ENCODE measurements around the gene PAGE2. TPM values are rescaled to one million over a fixed set of nuclear protein-coding genes. Genes with fewer than 3 reads are reported as not detected.
"Not testable (repeated sequence)": the region's sequence is repeated elsewhere in the genome, so short reads cannot be mapped to it uniquely, and the experiment has no call there.

The PAGE2 gene, protein sequence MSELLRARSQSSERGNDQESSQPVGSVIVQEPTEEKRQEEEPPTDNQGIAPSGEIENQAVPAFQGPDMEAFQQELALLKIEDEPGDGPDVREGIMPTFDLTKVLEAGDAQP
- total RNA-seq (2014; rRNA removed; shearing (Covaris generic); ENCODE audit: low replicate concordance), result not detected in 2 replicates

DNA sequence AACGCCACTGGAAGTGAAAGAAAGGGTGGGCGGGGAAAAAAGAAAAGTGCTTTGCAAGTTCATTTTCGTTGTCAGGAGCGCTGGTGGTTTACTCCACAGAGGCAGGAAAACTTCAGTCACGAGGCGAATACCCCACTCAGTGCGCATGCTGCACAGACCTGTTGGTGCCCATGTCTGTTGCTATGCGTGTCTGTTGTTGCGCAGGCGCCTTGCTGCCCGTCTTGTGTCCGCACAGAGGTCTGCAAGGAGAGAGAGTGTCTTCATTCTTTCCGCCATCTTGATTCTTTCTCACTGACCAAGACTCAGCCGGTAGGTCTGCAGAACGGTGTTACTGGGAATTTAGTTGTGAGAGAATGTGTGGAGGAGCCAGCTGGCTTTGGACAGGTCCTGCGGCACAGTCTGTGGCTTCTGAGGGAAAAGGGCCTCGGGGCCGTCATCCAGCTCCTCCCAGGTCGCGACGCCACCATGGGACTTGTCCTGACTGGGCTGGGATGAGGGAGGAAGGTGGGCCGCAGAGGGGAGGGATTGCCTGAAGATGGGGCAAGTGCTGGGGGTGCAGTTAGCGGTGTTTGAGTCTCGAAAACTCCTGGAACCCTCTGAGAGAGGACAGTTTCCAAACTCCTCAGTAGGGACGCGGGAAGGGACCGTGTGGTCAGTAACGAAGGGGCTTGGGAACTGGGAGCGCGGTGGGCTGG is at the start of gene PAGE2:
PAGE2 (plus strand) TSS at position 224 of the 695 bp plus-strand sequence. CDS start 1,003 bp downstream, outside the sequence.
- no peak for DNase-seq (ENCODE audit: low read depth)
- in situ Hi-C loops (cut with HindIII; ENCODE audit: low pct_unique_long_range_greater_than_20kb, low sequenced_read_pairs), result no loop called here

DNA sequence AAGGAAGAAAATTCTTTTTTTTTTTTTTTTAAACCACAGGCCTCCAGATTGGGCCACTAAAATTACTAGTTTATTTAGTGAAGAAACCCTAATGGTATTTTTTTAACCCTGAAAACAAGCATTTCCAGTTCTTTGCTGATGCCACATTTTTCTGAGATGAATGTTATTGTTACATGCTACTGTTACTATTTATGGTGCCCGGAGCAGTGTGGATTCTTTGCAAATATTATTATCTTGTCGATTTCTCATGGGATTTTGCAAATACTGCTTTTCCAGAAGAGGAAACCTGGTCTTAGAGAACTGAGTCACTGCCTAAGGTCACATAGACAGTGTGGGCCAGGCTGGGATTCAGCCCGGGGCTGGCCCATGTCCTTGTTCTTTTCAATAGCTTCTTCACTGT is 49.3 kb upstream of the PAGE2 start:
- no peak for DNase-seq (ENCODE audit: low read depth)
- in situ Hi-C loops (cut with HindIII; ENCODE audit: low pct_unique_long_range_greater_than_20kb, low sequenced_read_pairs), result no loop called here

DNA sequence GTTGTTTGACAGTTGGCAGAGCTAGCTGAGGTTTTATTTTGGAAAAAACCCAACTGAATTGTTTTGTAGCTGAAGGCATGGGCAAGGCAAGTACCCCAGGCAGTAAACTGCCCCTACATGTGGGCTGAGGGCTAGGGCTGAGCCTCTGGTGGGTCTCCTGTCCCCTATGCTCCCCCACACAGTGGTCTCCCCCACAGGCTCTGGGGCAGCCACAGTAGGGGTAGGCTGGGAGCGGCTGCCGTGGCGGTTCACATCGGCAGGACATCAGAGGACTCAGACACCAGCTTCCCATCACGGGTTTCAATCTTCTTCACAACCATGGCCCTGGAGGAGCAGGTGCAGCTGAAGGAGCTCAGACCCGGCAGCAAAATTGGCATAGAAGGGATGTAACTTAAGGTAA is 47.3 kb upstream of the PAGE2 start:
- in situ Hi-C loops (cut with HindIII; ENCODE audit: low pct_unique_long_range_greater_than_20kb, low sequenced_read_pairs), result no loop called here
- no peak for DNase-seq (ENCODE audit: low read depth)

DNA sequence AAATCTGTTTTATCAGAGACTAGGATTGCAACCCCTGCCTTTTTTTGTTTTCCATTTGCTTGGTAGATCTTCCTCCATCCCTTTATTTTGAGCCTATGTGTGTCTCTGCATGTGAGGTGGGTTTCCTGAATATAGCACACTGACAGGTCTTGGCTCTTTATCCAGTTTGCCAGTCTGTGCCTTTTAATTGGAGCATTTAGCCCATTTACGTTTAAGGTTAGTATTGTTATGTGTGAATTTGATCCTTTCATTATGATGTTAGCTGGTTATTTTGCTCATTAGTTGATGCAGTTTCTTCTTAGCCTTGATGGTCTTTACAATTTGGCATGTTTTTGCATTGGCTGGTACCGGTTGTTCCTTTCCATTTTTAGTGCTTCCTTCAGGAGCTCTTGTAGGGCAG is 38.2 kb upstream of the PAGE2 start:
- in situ Hi-C loops (cut with HindIII; ENCODE audit: low pct_unique_long_range_greater_than_20kb, low sequenced_read_pairs); DNase-seq (ENCODE audit: low read depth): not testable (repeated sequence)

DNA sequence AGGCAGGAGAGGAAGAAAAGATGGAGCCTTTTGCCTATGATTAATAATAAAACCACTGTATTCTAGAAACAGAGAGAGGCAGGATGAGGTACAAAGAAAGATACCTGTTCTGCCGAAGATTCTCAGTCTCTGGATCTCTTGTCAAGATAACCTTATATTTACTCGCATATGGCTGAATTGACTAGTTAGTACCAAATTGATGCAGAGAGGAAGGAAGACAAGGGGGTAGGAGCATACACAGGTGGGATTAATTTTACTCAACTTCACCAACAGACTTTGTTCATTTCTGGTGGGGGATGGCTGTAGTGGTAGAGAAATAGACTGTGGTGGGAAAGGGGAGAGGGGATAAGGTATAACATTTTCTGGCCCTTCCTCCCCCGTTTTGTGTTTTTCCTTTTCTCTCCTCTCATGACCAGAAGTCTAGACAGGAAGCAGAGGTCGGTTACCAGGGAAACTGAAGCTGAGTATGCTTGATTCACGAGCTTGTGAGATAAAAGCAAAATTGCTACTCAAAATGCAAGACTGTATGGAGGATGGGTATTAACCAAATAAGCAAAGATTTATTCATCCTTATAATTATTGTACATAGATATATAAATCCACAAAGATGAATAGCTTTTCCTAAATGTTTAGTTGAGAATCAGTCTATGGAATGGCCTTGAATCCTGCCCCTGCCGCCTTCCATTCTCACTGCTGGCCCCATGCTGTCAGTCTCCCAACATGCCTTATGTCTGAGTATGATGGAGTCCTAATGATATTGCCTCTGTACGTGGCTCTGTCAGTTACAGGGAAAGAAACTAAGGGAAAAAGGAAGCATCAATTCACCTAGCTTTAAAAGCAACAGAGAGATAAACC is 31.8 kb upstream of the PAGE2 start:
- no peak for DNase-seq (ENCODE audit: low read depth)
- in situ Hi-C loops (cut with HindIII; ENCODE audit: low pct_unique_long_range_greater_than_20kb, low sequenced_read_pairs), result no loop called here

DNA sequence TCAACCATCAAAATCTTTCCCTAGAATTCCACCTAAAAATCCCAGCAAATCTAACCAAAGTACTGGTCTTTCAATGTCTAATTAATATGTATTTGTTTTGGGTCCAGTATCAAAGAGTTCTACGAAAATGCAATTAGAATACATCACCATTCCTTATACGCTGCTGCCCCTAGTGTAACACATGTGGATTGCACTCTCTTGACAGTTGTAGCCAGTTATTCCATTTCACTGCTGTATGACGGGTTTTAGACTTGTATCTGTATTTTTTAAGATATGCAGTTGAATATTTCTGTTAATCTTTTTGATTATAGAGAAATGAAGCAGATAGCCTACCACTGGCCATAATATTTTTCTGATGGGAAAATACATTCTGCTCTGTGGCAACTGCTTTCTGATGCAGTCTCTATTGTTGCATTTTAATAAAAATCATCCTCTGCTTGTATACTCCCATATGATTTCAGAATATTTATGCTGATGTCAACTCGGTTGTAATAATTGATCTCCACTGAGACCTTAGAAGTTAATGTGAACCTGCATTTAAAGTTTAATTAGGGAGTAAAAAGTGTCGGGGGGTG is 31.1 kb upstream of the PAGE2 start:
- in situ Hi-C loops (cut with HindIII; ENCODE audit: low pct_unique_long_range_greater_than_20kb, low sequenced_read_pairs), result no loop called here
- peak; percentile 7 for DNase-seq (ENCODE audit: low read depth)

DNA sequence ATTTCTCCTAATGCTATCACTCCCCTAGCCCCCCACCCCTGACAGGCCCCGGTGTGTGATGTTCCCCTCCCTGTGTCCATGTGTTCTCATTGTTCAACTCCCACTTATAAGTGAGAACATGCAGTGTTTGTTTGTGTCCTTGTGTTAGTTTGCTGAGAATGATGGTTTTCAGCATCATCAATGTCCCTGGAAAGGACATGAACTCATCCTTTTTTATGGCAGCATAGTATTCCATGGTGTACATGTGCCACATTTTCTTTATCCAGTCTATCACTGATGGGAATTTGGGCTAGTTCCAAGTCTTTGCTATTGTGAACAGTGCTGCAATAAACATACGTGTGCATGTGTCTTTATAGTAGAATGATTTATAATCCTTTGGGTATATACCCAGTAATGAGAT is 21.6 kb upstream of the PAGE2 start:
- in situ Hi-C loops (cut with HindIII; ENCODE audit: low pct_unique_long_range_greater_than_20kb, low sequenced_read_pairs); DNase-seq (ENCODE audit: low read depth): not testable (repeated sequence)

DNA sequence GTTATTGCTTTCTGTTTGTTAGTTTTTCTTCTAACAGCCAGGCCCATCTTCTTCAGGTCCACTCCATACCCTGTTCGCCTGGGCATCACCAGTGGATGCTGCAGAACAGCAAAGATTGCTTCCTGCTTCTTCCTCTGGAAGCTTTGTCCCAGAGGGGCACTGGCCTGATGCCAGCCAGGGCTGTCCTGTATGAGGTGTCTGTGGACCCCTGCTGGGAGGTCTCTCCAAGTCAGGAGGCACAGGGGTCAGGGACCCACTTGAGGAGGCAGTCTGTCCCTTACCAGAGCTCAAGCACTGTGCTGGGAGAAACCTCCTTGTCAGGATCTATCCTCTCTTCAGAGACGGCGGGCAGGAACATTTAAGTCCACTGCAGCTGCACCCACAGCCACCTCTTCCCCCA is 16.5 kb upstream of the PAGE2 start:
- in situ Hi-C loops (cut with HindIII; ENCODE audit: low pct_unique_long_range_greater_than_20kb, low sequenced_read_pairs), result no loop called here

DNA sequence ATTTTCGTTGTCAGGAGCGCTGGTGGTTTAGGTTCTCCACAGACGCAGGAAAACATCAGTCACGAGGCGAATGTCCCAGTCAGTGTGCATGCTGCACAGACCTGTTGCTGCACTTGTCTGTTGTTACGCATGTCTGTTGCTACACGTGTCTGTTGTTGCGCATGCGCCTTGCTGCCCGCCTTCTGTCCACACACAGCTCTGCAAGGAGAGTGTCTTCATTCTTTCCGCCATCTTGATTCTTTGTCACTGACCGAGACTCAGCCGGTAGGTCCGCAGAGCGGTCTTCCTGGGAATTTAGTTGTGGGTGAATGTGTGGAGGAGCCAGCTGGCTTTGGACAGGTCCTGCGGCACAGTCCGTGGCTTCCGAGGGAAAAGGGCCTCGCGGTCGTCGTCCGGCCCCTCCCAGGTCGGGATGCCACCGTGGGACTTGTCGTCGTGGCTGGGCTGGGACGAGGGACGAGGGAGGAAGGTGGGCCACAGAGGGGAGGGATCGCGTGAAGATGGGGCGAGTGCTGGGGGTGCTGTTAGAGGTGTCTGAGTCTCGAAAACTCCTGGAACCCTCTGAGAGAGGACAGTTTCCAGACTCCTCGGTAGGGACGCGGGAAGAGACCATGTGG is 13.9 kb upstream of the PAGE2 start, which contains the start of gene PAGE2B:
PAGE2B (plus strand) TSS at position 180 of the 617 bp plus-strand sequence. CDS start 1,012 bp downstream, outside the sequence.
- DNase-seq (ENCODE audit: low read depth), result no peak
- in situ Hi-C loops (cut with HindIII; ENCODE audit: low pct_unique_long_range_greater_than_20kb, low sequenced_read_pairs), result no loop called here

More for the DNA sequence above, 16.5 kb upstream of the PAGE2 start:
- no peak for DNase-seq (ENCODE audit: low read depth)

DNA sequence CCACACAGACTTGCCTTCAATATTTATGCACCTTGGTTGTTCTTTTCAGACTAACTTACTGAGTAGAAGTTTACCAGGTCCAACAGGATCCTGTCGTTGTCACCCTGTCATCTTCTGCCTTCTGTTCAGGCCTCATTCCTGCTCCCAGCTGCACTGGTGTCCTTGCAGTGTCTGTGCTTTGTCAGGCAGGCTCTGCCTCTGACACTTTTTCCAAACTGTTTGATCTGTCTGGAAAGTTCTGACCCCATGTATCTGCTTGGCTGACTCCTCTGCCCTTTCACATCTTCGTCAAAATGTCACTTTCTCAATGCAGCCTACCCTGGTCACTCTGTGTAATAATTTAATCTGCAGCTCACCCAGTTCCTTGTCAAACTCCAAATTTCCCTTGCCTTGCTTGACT is 9.9 kb downstream of the PAGE2 start:
- no peak for DNase-seq (ENCODE audit: low read depth)
- in situ Hi-C loops (cut with HindIII; ENCODE audit: low pct_unique_long_range_greater_than_20kb, low sequenced_read_pairs), result no loop called here

DNA sequence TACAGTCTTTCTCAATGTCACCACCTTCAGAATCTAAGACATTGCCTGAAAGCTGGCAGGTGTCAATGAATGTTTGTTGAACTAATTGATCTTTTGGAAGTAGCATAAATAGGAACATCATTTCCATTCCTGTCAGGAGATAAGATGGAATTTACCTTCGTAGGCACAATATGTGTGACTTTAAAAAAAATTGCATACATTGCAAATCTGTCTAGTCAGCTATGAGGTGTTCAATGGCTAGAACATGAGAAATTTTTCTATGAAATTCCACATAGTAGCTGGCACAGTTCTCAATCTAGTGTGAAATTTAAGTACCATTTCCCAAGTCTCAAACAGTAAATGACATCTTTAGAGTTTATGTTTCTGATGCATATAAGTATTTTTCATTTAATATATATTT is 10.3 kb downstream of the PAGE2 start:
- in situ Hi-C loops (cut with HindIII; ENCODE audit: low pct_unique_long_range_greater_than_20kb, low sequenced_read_pairs), result no loop called here
- DNase-seq (ENCODE audit: low read depth), result no peak

DNA sequence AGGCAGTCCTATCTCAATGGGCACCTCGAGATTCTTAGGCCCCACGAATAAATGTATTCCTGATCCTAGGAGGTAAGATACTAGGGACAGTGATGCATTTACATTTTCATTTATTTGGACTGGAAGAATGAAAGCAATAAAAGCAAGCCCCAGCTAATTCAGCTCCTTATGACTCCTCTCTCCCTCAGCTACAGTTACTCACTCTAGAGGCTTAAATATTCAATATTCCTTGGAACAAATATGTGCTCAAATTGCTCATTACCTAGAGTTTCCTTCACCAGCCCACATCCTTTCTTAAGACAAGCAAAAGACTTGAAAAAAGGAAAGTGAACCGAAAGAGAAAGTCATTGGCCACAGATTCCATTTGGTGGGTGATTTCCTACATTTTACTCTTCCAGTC is 13.9 kb downstream of the PAGE2 start:
- in situ Hi-C loops (cut with HindIII; ENCODE audit: low pct_unique_long_range_greater_than_20kb, low sequenced_read_pairs), result no loop called here
- no peak for DNase-seq (ENCODE audit: low read depth)

DNA sequence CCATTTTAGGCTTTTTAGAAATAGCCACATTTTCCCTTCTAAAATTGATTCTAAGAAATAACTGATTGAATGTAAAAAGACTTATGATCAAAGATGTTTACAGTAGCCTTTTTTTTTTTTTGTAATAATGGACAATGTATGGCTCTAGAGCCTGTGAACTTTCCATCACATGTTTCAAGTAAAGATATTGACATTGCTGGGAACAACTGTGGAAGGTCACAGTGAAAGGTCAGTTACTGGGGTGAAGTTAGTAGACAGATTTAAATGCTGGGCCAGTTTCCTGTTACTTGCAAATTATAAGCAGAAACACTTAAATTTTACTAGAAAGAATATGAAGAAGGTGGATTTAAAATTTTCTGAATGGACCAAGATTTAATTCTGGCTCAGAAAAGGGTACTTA is 18.4 kb downstream of the PAGE2 start:
- in situ Hi-C loops (cut with HindIII; ENCODE audit: low pct_unique_long_range_greater_than_20kb, low sequenced_read_pairs), result no loop called here

DNA sequence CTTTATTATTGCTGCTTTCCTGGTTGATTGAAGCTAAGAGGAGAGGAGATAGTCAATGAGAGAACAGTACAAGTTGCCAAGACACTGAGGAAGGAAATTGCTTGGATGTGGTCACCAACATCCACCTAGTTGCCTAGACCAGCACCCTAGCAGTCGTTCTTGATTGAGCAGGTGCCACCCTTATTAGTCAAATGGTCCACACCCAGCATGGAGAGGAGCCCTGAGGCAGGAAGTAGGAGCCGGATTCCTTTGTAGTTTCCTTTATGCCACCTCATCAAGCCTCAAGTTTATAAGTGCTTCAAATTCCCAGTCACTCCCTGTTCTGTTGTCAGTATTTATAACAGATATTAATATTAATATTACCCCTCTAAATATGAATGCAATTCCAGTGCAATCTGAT is 19.1 kb downstream of the PAGE2 start:
- in situ Hi-C loops (cut with HindIII; ENCODE audit: low pct_unique_long_range_greater_than_20kb, low sequenced_read_pairs), result no loop called here
- DNase-seq (ENCODE audit: low read depth), result no peak

More for the DNA sequence above, 18.4 kb downstream of the PAGE2 start:
- no peak for DNase-seq (ENCODE audit: low read depth)

DNA sequence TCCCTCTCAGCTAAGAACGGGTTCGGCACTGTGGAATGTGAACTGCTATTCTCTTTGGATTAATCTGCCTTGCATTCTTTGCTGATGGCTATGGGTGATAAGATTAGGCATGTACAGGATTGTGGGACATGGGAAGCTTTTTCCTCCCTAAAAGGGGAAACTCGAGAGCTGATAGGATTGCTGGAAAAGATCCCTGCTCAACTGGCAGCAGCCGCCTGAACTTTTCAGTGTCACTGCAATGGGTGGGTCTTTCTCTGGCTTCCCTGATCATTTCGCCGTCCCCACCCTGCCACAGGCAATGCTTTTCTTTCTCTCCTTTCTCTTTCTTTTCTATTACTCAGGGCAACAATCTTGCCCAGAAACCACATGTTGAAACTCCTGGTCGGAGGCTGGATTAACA is 20.5 kb downstream of the PAGE2 start:
- in situ Hi-C loops (cut with HindIII; ENCODE audit: low pct_unique_long_range_greater_than_20kb, low sequenced_read_pairs), result no loop called here

DNA sequence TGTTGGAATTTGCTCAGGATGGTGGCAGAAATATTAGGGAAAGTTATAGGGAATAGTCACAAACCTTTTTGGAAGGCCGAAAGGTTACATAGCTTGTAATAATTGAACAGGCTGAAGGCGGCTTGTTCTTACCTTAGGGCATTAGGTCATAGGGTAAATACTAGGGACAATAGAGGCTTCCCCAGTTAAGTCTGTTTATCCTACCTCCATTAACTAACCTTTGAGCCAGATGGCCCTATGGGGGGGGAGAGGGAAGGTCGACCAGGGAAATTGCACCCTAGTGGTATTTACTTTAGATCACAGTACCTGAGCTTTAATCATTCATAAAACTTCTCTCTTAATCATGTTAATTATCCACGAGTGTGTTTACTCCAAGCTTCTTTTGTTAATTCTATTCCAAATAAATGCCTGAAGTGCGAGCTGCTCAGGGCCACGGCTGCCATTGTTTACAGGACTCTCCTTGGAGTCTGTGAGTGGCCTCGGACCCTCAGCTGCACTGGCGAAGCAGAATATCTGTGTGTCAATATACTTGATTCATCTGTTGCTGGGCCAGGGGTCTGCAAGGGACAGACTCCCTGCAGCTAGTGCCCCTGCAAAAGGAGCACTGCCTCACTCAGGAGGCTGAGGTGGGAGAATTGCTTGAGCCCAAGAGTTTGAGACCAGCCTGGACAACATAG is 22.9 kb downstream of the PAGE2 start:
- no peak for DNase-seq (ENCODE audit: low read depth)
- in situ Hi-C loops (cut with HindIII; ENCODE audit: low pct_unique_long_range_greater_than_20kb, low sequenced_read_pairs), result no loop called here

More for the DNA sequence above, 20.5 kb downstream of the PAGE2 start:
- DNase-seq (ENCODE audit: low read depth), result no peak

DNA sequence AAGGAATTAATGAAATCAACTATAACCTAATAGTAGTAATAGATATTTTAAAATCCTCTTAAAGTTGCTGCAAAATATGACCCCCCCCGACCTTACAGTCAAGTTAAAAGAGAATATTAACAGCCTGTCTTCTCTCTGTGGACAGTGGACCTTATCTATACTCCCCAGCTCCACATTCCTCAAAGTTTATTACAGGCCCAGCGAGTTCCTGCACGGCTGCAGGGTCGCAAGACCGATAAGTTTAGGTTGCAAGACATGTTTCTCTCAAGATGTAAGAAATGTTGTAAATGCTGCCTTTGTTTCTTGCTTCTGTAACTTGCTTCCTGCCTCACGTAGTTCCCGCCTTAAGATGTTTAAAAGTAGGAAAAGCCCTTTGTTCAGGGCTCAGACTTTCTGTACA is 27.8 kb downstream of the PAGE2 start:
- in situ Hi-C loops (cut with HindIII; ENCODE audit: low pct_unique_long_range_greater_than_20kb, low sequenced_read_pairs); DNase-seq (ENCODE audit: low read depth): not testable (repeated sequence)

DNA sequence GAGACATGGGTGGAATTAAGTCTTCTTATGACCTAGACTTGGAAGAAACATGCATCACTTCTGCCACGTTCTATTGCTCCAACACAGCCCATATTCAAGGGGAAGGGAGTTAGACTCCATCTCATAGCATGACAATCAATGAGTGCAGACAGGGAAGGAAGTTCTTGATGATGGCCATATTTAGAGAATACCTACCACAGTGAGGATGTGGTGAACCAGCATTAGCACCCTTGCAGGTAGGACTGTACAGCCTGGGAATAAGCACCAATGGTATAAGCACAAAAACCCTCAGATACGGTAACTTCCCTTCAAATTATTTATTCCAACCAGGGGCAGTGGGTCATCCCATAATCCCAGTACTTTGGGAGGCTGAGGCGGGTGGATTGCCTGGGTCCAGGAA is 29.8 kb downstream of the PAGE2 start:
- DNase-seq (ENCODE audit: low read depth), result no peak
- in situ Hi-C loops (cut with HindIII; ENCODE audit: low pct_unique_long_range_greater_than_20kb, low sequenced_read_pairs), result no loop called here

All from Caki2 (cell line).